ENCODE data around the gene PTPN9.

- TF ChIP-seq GATA2 (IDR thresholded peaks at IDR 0.05; ENCODE audit: low read depth, low read length): no peak
- no peak for TF ChIP-seq GATA3 (IDR thresholded peaks at IDR 0.05; ENCODE audit: low read depth, low read length)
Measured at GRCh38 chr15:75553659-75554058, 25.5 kb downstream of the PTPN9 start.

Measured in SH-SY5Y (cell line).